Motor neuron (in vitro differentiated cells): ENCODE results near the gene ATP8B3. TPM values are rescaled to one million over a fixed set of nuclear protein-coding genes. Genes with fewer than 3 reads are reported as not detected.
"Not testable (repeated sequence)": the region's sequence is repeated elsewhere in the genome, so short reads cannot be mapped to it uniquely, and the experiment has no call there.

ENCODE experiments used
- ATAC-seq, 8 experiments: fragments of 200-7000 bp; cut with Tn5 transposase; replicated peaks in 6 of 8; 2 replicates each; pipeline ENCODE4 v1.8.0; 2021; ENCODE audit warnings: mild to moderate bottlenecking in 8 of 8, moderate library complexity in 8 of 8
- H3K27ac ChIP-seq, 2 donors: fragments of 250-450 bp; sonication (Bioruptor Pico); 2 replicates each; pipeline ENCODE4 v1.9.0; 2021; ENCODE audit warnings: antibody characterized with exemption in 2 of 2, mild to moderate bottlenecking in 2 of 2, moderate library complexity in 1 of 2
- H3K4me1 ChIP-seq, 2 donors: fragments of 250-450 bp; sonication (Bioruptor Pico); replicated peaks in 1 of 2; 2 replicates each; pipeline ENCODE4 v1.6.1; 2021; ENCODE audit warnings: antibody characterized with exemption in 2 of 2, mild to moderate bottlenecking in 2 of 2, moderate library complexity in 1 of 2
- H3K4me3 ChIP-seq, 5 donors: fragments of 250-450 bp; sonication (Bioruptor Pico); 2 replicates each; pipeline ENCODE4 v1.9.0; 2021; ENCODE audit warnings: antibody characterized with exemption in 5 of 5, mild to moderate bottlenecking in 5 of 5, moderate library complexity in 4 of 5
- WGBS, 10 experiments: fragments of 450-650 bp; shearing (Covaris generic); methylation state at CpG; one replicate each; pipeline ENCODE4 v1.0.0; 2022; 5-methylcytosine and 5-hydroxymethylcytosine counted together
- in situ Hi-C, 9 experiments: fragments of 400-800 bp; cut with MboI; loops; one replicate each; pipeline ENCODE4 v1.15.0; 2021; ENCODE audit warnings: low sequenced_read_pairs in 9 of 9, low pct_unique_long_range_greater_than_20kb in 2 of 9; ENCODE audit not compliant: unreplicated experiment in 9 of 9
- total RNA-seq, 8 experiments: library from RNA; unstranded; fragments of 300-600 nt; gene quantifications; 2 replicates each; pipeline versions ENCODE4 v1.2.3 to v1.2.4, GENCODE V29; 2022

ATP8B3 gene
- total RNA-seq, 8 experiments from 2014 or later = 0.32 to 2.3 (median 0.78) TPM

DNA sequence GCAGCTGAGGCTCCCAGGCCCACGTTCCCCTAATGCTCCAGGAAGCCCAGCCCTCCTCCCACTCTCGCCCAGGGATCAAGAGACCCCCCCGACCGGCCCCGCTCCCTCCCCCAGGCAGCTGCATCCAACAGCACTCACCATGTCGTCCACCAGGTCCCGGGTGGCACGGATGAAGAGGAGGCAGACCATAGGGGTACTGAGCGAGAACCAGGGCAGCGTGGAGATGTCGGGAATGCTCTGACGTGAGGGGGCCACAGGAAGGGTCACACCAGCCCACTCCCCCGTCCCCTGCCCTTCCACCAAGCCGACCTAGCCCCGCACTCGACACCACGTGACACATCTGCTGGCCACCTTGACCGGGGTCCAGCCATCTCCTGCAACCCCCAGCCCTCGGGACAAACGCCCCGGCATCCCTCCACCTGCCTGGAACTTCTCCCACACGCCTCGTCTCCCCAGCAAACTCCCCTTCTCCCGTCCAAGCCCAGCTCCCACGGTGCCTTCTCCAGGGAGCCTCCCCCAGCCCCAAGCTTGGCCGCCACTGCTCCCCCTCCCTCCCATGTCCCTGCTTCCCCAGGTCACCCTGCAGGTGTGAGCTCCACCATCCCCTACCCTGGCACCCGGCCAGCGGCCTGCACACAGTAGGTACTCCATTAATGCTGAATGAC, 4.9 kb downstream of the ATP8B3 start:
- in situ Hi-C loops = loop anchor here in 1 of 9 experiments (25.0 kb wide), 1 partner anchor 270 kb away; no protein-coding TSS in a partner anchor
- WGBS, 10 experiments = no CpG with 5 or more reads among the region's 28 CpGs
- no peak for ATAC-seq
- no peaks in the 10 kb centered on the region for H3K4me1 ChIP-seq
- no peak overlapping the region for H3K27ac ChIP-seq
- H3K4me3 ChIP-seq = no peak overlapping the region

GRCh38 chr19:1806184-1807029, 5.7 kb downstream of the ATP8B3 start:
- ATAC-seq = no peak
- in situ Hi-C loops = loop anchor here in 1 of 9 experiments (25.0 kb wide), 1 partner anchor 269 kb away; no protein-coding TSS in a partner anchor
- Histone ChIP-seq H3K4me1 (no peaks in the 10 kb centered on the region), H3K4me3 (no peak overlapping the region), H3K27ac (no peak overlapping the region)
- WGBS, 10 experiments = 90 to 100% methylated on average over 1 to 4 of the region's 45 CpGs; no CpG with 5 or more reads in 8 of the 10 experiments

DNA sequence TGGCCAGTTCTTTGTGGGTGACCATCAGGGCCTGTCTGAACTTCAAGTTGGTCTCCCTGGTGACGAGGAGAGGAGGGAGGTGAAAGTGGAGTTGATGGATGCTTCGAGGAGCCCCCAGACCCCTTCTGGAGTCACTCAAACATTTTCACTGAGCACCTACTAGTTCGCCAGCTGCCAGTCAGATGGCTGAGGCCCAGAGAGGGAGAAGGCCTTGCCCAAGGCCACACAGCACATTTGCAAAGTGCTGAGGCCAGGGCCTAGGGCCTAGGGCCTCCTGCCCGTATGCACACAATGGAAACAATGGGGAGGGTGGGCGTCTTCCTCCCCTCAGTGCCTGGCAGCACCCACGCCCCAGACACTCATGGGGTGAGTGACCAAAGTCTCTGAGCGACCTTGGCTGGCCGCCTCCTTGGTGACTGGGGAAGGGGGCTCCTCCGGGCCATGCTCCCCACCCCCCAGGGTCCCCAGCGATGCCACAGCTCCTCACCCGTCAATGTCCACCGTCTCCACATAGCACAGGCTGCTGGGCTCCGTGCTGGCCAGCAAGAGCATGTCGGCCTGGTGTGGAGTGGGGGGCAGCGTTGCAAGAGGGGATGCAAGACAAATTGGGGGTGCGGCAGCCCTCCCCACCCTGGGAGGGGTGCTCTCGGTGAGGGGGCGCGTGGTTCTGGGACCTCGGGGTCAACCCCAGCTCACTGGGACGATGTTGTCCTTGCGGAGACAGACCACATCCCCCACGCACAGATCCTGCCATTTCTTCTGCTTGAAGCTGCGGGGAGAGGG, 6.5 kb downstream of the ATP8B3 start:
- H3K27ac ChIP-seq = no peak overlapping the region
- no peak overlapping the region for H3K4me3 ChIP-seq
- ATAC-seq = no peak
- H3K4me1 ChIP-seq = no peaks in the 10 kb centered on the region
- in situ Hi-C loops = loop anchor here in 1 of 9 experiments (25.0 kb wide), 1 partner anchor 268 kb away; no protein-coding TSS in a partner anchor
- 43 to 100% (median 77%) methylated on average over 2 to 5 of the region's 24 CpGs; no CpG with 5 or more reads in 4 of the 10 experiments for WGBS, 10 experiments

DNA sequence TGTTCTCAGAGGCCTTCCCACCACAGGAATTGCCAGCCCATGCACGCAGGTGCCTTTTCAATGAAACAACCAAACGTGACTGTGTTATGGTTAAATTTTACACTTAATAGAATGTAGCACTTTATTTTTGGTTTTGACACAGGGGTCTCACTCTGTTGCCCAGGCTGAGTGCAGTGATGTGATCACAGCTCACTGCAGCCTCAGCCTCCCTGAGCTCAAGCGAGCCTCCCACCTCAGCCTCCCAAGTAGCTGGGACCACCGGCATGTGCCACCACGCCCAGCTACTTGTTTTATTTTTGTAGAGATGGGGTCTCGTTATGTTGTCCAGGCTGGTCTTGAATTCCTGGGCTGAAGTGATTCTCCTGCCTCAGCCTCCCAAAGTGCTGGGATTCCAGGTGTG, 7.2 kb downstream of the ATP8B3 start:
- no peaks in the 10 kb centered on the region for H3K4me1 ChIP-seq
- in situ Hi-C loops = loop anchor here in 1 of 9 experiments (25.0 kb wide), 1 partner anchor 268 kb away; no protein-coding TSS in a partner anchor
- H3K4me3 ChIP-seq = no peak overlapping the region
- no peak overlapping the region for H3K27ac ChIP-seq
- 88 to 100% (median 96%) methylated on average over 1 to 3 of the region's 6 CpGs; no CpG with 5 or more reads in 4 of the 10 experiments for WGBS, 10 experiments
- no peak for ATAC-seq

DNA sequence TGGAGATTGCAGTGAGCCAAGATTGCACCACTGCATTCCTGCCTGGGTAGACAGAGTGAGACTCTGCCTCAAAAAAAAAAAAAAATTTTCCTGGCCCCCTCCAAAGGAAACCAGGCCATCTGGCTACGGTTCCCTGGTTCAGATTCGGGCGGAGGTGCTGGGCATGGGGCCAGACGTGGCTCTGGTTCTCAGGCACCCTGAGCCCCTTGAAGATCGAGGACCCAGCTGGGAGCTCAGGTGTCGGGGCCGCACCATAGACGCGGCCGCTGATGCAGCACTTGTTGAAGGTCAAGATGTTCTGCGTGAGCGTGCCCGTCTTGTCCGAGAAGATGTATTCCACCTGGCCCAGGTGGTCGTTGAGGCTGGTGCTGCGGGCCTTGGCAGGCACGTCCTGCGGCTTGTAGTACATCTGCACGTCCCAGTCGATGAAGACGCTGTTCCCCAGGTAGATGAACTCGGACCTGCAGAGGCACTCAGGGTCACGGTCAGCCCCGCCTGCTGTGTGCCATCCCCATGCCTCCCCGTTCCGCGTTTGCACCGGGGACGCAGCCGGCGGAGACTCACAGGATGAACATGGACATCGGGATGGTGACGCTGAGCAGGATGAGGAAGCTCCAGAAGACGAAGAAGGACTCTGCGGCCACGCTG, 12.3 kb downstream of the ATP8B3 start:
- WGBS, 10 experiments = 83 to 100% (median 86%) methylated on average over 1 to 12 of the region's 36 CpGs; no CpG with 5 or more reads in 7 of the 10 experiments
- in situ Hi-C loops = loop anchor here in 4 of 9 experiments (25.0 kb wide), 2 partner anchors 113 to 263 kb away; no protein-coding TSS in a partner anchor
- no peak overlapping the region for H3K4me3 ChIP-seq
- no peak overlapping the region for H3K27ac ChIP-seq
- no peak for ATAC-seq
- no peaks in the 10 kb centered on the region for H3K4me1 ChIP-seq

DNA sequence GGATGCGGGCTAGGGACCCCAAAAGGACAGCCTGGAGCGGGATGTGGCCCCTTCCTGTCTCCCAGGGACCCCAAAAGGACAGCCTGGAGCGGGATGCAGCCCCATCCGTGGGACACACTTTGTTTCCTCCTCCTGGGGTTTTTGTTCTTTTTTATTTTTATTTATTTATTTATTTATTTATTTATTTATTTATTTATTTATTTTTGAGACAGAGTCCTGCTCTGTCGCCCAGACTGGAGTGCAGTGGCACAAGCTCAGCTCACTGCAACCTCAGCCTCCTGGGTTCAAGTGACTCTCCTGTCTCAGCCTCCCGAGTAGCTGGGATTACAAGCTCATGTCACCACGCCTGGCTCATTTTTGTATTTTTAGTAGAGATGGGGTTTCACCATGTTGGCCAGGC, 14.8 kb downstream of the ATP8B3 start:
- WGBS, 10 experiments = 68 to 100% (median 85%) methylated on average over 1 to 6 of the region's 7 CpGs
- not testable (repeated sequence) for H3K4me1 ChIP-seq, H3K4me3 ChIP-seq, H3K27ac ChIP-seq, ATAC-seq
- in situ Hi-C loops = loop anchor here in 3 of 9 experiments (25.0 kb wide), 2 partner anchors 110 to 260 kb away; no protein-coding TSS in a partner anchor

DNA sequence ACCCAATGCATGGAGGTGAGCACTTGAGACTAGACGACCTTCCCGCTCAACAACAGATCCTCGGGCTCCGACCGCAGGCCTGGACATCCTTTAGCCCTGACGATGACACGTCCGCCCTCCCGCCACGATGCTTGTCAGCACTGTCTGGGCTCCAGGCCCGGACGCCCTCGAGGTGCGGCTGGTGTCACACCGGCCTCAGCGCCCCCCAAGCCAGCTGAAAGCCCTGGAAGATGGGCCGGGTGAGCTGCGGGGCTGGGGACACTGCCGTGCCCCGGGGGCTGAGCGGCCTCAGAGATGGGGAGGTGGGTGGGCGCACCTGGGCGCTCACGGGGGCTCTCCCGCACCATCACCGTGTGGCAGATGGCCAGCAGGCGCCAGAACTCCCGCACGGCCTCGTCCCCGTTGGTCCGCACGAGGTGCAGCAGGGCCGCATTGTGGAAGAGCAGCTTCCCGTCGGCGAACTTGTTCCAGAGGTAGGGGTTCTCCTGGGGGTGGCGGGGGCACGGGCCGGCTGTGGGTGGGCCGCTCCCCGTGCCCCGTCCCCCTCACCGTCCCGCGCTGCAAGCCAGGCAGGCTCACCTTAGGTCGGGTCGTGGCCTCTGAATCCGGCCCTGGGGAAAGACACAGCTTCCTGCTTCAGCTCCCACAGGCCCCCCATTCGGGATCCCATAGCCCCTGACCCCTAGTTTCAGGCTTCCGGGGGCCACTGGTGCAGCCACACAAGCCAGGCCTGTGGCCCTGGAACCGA, 15.5 kb downstream of the ATP8B3 start:
- in situ Hi-C loops = loop anchor here in 3 of 9 experiments (25.0 kb wide), 2 partner anchors 109 to 259 kb away; no protein-coding TSS in a partner anchor
- Histone ChIP-seq H3K4me1 (no peaks in the 10 kb centered on the region), H3K4me3 (no peak overlapping the region), H3K27ac (no peak overlapping the region)
- 60 to 100% (median 78%) methylated on average over 1 to 4 of the region's 52 CpGs; no CpG with 5 or more reads in 6 of the 10 experiments for WGBS, 10 experiments
- peak in 4 of 8 experiments; percentile 9 to 25 (median 16) for ATAC-seq

- Histone ChIP-seq H3K27ac (no peak overlapping the region), H3K4me1 (peaks cover 0 to 3% of the 10 kb centered on the region in 2 donors), H3K4me3 (no peak overlapping the region)
- WGBS, 10 experiments = 30 to 91% (median 69%) methylated on average over 1 to 9 of the region's 20 CpGs; no CpG with 5 or more reads in 4 of the 10 experiments
- no peak for ATAC-seq
- in situ Hi-C loops = loop anchor here in 3 of 9 experiments (25.0 kb wide), 2 partner anchors 107 to 257 kb away; no protein-coding TSS in a partner anchor
Observed at GRCh38 chr19:1794424-1795172, 17.5 kb downstream of the ATP8B3 start.

GRCh38 chr19:1791879-1792278, 20.2 kb downstream of the ATP8B3 start:
- no CpG with 5 or more reads among the region's 14 CpGs for WGBS, 10 experiments
- ATAC-seq = no peak
- in situ Hi-C loops = loop anchor here in 3 of 9 experiments (25.0 kb wide), 2 partner anchors 105 to 255 kb away; no protein-coding TSS in a partner anchor
- Histone ChIP-seq H3K27ac (no peak overlapping the region), H3K4me1 (peaks cover 0 to 7% of the 10 kb centered on the region in 2 donors), H3K4me3 (no peak overlapping the region)

- no CpG with 5 or more reads among the region's 7 CpGs for WGBS, 10 experiments
- in situ Hi-C loops = loop anchor here in 3 of 9 experiments (25.0 kb wide), 2 partner anchors 103 to 253 kb away; no protein-coding TSS in a partner anchor
Observed at GRCh38 chr19:1790054-1790792, 21.9 kb downstream of the ATP8B3 start.

More at GRCh38 chr19:1790054-1790792, 21.9 kb downstream of the ATP8B3 start:
- H3K27ac ChIP-seq = peak overlapping the region in 1 of 2 donors; percentile 68
- peak overlapping the region in 1 of 5 donors; percentile 23 for H3K4me3 ChIP-seq
- peak in 2 of 8 experiments; percentile 2 to 68 for ATAC-seq
- H3K4me1 ChIP-seq = peaks cover 0 to 7% of the 10 kb centered on the region in 2 donors
